ENCODE results near the gene IGFBP2. TPM values are rescaled to one million over a fixed set of nuclear protein-coding genes. Genes with fewer than 3 reads are reported as not detected.

IGFBP2 gene
- total and polyA plus RNA-seq, 2 of the 4 experiments (the other 2 are of a cell fraction): 33.5 to 236 TPM

- Histone ChIP-seq H3K27me3 (ENCODE audit: control insufficient read depth, insufficient read depth, low read length) (no peaks in the 10 kb centered on the region), H2BK15ac (ENCODE audit: low read depth, low read length) (no peak overlapping the region), H4K5ac (ENCODE audit: low read depth, low read length) (no peak overlapping the region; the same call in 1 of the 2 replicates), H3K14ac (replicated peaks; ENCODE audit: low read depth, low read length) (no peak overlapping the region), H3K4ac (ENCODE audit: low read depth, low read length) (no peak overlapping the region), H2BK5ac (ENCODE audit: low read depth, low read length, poor library complexity, severe bottlenecking) (peak overlapping the region; percentile 11), H3K9me1 (ENCODE audit: insufficient read depth, low read length) (peaks cover 18% of the 10 kb centered on the region; the same call in 1 of the 2 replicates), H3K9ac (ENCODE audit: low read depth, low read length) (no peak overlapping the region), H4K91ac (ENCODE audit: insufficient read depth, low read depth, low read length) (no peak overlapping the region), H2AK5ac (ENCODE audit: low read depth, low read length) (no peak overlapping the region), H3K23ac (ENCODE audit: low read depth, low read length) (no peak overlapping the region), H2BK20ac (ENCODE audit: low read depth, low read length) (no peak overlapping the region), H3K27ac (ENCODE audit: insufficient read depth, low read length) (no peak overlapping the region), H3K36me3 (ENCODE audit: control insufficient read depth, insufficient read depth, low read length) (peaks cover 91% of the 10 kb centered on the region), H2AFZ (replicated peaks; ENCODE audit: low read length, poor library complexity) (no peak overlapping the region), H3K4me1 (ENCODE audit: control insufficient read depth, insufficient read depth, low read length) (no peaks in the 10 kb centered on the region), H2AK9ac (replicated peaks; ENCODE audit: low read depth, low read length, poor library complexity) (peak overlapping the region; percentile 49), H3K9me3 (ENCODE audit: control insufficient read depth, insufficient read depth, low read length) (no peaks in the 10 kb centered on the region), H4K20me1 (ENCODE audit: insufficient read depth, low read length) (peaks cover 100% of the 10 kb centered on the region), H2BK120ac (ENCODE audit: low read depth, low read length) (no peak overlapping the region), H3K4me2 (ENCODE audit: low read depth, low read length) (no peak overlapping the region), H3K56ac (ENCODE audit: extremely low read depth, insufficient read depth, low read length) (no peak overlapping the region), H3K18ac (ENCODE audit: low read depth, low read length) (no peak overlapping the region), H3K79me1 (ENCODE audit: low read depth in 1 of 2, low read length in 2 of 2) (peaks cover 0 to 61% of the 10 kb centered on the region in 2 experiments; a peak in 2 of 4 replicates), H3K4me3 (ENCODE audit: insufficient read depth, low read depth, low read length) (no peak overlapping the region), H4K8ac (ENCODE audit: low read depth in 2 of 2, low read length in 2 of 2) (peak overlapping the region in 1 of 2 experiments; percentile 44; a peak in 2 of 4 replicates)
- ChIA-PET POLR2A (ENCODE audit: unreplicated experiment) (no interaction called here), CTCF (no interaction called here)
- ATAC-seq (ENCODE audit: low read depth) (no peak), DNase-seq (no peak)
- TF ChIP-seq POLR2A (IDR thresholded peaks at IDR 0.05; ENCODE audit: low read depth, low read length) (0 out of 2 replicates have a peak, but pooled peaks have one; percentile 5), CHD1 (IDR thresholded peaks at IDR 0.05; ENCODE audit: low read depth, low read length) (no peak), RAD21 (IDR thresholded peaks at IDR 0.05; ENCODE audit: low read length) (no peak), NFE2L2 (IDR thresholded peaks at IDR 0.05; ENCODE audit: low read depth, low read length) (no peak)
- no TSS peak for BruUV-seq (replicated peaks)
- dilution Hi-C loops (cut with HindIII; ENCODE audit: low sequenced_read_pairs, unreplicated experiment) (loop anchor here (25.0 kb wide), 2 partner anchors 485 to 835 kb away; no protein-coding TSS in a partner anchor), in situ Hi-C loops (cut with MboI; ENCODE audit: low sequenced_read_pairs) (no loop called here), intact Hi-C loops (cut with micrococcal nuclease) (no loop called here)
- WGBS, 2 experiments (ENCODE audit: extremely low coverage in 2 of 2, insufficient read length in 1 of 2): 96% methylated on average over 7 of the region's 9 CpGs; no CpG with 5 or more reads in 1 of the 2 experiments
Measured at GRCh38 chr2:216677439-216678097, 44.3 kb downstream of the IGFBP2 start.
